Natural killer cell (primary cell): ENCODE measurements around the gene FKBP11. TPM values are rescaled to one million over a fixed set of nuclear protein-coding genes. Genes with fewer than 3 reads are reported as not detected.
"Not testable (repeated sequence)": the region's sequence is repeated elsewhere in the genome, so short reads cannot be mapped to it uniquely, and the experiment has no call there.

ENCODE experiments used
- ATAC-seq, 3 donors: fragments of 150-1000 bp in 2 of 3; fragments of 200-7000 bp in 1 of 3; cut with Tn5 transposase; 1 replicate in 1 of 3; 2 replicates in 2 of 3; pipeline ENCODE4 v1.10.0; 2021; ENCODE audit warnings: mild to moderate bottlenecking in 2 of 3, moderate library complexity in 2 of 3
- DNase-seq, 2 donors: peaks; one replicate each; pipeline versions ENCODE4 v3.0.0 to v3.0.0-alpha.2; 2013 to 2021; ENCODE audit warnings: mixed read lengths in 1 of 2
- H3K27ac ChIP-seq: one replicate; pipeline ENCODE4 v1.5.1; 2013; ENCODE audit warnings: mild to moderate bottlenecking, low read length
- H3K27me3 ChIP-seq: one replicate; pipeline ENCODE4 v1.6.1; 2013; ENCODE audit warnings: low read length; ENCODE audit not compliant: control insufficient read depth, insufficient read depth
- H3K36me3 ChIP-seq: one replicate; pipeline ENCODE4 v1.6.1; 2013; ENCODE audit warnings: low read length; ENCODE audit not compliant: control insufficient read depth, insufficient read depth
- H3K4me1 ChIP-seq: one replicate; pipeline ENCODE4 v1.6.1; 2013; ENCODE audit warnings: low read length; ENCODE audit not compliant: control insufficient read depth, insufficient read depth
- H3K4me3 ChIP-seq: one replicate; pipeline ENCODE4 v1.5.1; 2013; ENCODE audit warnings: low read length
- H3K9me3 ChIP-seq: one replicate; pipeline ENCODE4 v1.6.1; 2013; ENCODE audit warnings: low read length; ENCODE audit not compliant: control insufficient read depth, insufficient read depth
- H3K27ac Mint-ChIP-seq, 2 donors: one replicate each; pipeline ENCODE4 v1.8.0; 2022; ENCODE audit warnings: mild to moderate bottlenecking in 2 of 2, mixed read lengths in 2 of 2, moderate library complexity in 1 of 2
- H3K27me3 Mint-ChIP-seq, 2 donors: one replicate each; pipeline ENCODE4 v1.8.0; 2022; ENCODE audit warnings: low read depth in 2 of 2, mixed read lengths in 2 of 2
- H3K36me3 Mint-ChIP-seq: one replicate; pipeline ENCODE4 v1.8.0; 2022; ENCODE audit warnings: mixed read lengths
- H3K4me1 Mint-ChIP-seq, 2 donors: one replicate each; pipeline ENCODE4 v1.8.0; 2022; ENCODE audit warnings: mixed read lengths in 2 of 2
- H3K4me3 Mint-ChIP-seq: one replicate; pipeline ENCODE4 v1.8.0; 2022; ENCODE audit warnings: mild to moderate bottlenecking, moderate library complexity, mixed read lengths
- H3K9me3 Mint-ChIP-seq, 2 donors: one replicate each; pipeline ENCODE4 v1.8.0; 2022; ENCODE audit warnings: mixed read lengths in 2 of 2
- WGBS: methylation state at CpG from one replicate; pipeline ENCODE4 v1.1.7; 2013; ENCODE audit warnings: missing lambda C conversion rate; ENCODE audit not compliant: insufficient coverage; 5-methylcytosine and 5-hydroxymethylcytosine counted together
- intact Hi-C: fragments of 100-400 bp; cut with micrococcal nuclease; formaldehyde crosslinking; loops from one replicate; pipeline ENCODE4 v1.14.2; 2022
- total RNA-seq, 4 donors: library from RNA; stranded (reverse); fragments of 120-200 nt in 1 of 4; gene quantifications; one replicate each; pipeline versions ENCODE4 v1.2.3 to v1.2.4, GENCODE V29; 2013 to 2022
- TF ChIP-seq, protein P1 (sequence below): fragments of 200-600 bp; IDR thresholded peaks from one replicate; pipeline ENCODE4 v1.8.0; 2022; ENCODE audit warnings: antibody characterized with exemption

FKBP11 gene
- total RNA-seq, 3 donors from 2014 or later (not counting 1 experiment from before 2014, with no cell fraction given) = 156 to 228 (median 218) TPM

DNA sequence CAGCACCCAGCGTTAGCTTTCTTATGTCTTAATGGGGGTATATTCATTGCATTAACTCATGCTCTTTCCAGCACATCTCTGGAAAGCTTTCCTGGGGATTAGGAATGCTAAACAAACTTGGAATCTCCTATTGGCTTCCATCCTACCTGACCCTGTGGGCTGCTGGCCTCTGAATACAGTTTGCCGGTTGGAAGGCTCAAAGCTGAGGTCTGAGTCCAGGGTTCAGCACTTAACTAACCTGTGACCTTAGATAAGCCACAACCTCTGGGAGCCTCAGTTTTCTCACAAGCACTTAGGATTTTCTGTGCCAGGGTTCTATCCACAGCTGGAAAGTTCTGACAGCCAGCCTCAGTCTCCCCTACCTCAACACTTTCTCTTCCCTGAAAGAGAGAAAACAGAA is 46.7 kb downstream of the FKBP11 start:
- H3K4me3 ChIP-seq = no peak overlapping the region
- H3K4me1 Mint-ChIP-seq = peaks cover 4 to 8% of the 10 kb centered on the region in 2 donors
- 77% methylated on average over 2 of the region's 2 CpGs for WGBS
- intact Hi-C loops = no loop called here
- no peaks in the 10 kb centered on the region for H3K9me3 Mint-ChIP-seq
- H3K9me3 ChIP-seq = no peaks in the 10 kb centered on the region
- peaks cover 7% of the 10 kb centered on the region for H3K27me3 ChIP-seq
- DNase-seq = no peak
- TF ChIP-seq, protein P1, sequence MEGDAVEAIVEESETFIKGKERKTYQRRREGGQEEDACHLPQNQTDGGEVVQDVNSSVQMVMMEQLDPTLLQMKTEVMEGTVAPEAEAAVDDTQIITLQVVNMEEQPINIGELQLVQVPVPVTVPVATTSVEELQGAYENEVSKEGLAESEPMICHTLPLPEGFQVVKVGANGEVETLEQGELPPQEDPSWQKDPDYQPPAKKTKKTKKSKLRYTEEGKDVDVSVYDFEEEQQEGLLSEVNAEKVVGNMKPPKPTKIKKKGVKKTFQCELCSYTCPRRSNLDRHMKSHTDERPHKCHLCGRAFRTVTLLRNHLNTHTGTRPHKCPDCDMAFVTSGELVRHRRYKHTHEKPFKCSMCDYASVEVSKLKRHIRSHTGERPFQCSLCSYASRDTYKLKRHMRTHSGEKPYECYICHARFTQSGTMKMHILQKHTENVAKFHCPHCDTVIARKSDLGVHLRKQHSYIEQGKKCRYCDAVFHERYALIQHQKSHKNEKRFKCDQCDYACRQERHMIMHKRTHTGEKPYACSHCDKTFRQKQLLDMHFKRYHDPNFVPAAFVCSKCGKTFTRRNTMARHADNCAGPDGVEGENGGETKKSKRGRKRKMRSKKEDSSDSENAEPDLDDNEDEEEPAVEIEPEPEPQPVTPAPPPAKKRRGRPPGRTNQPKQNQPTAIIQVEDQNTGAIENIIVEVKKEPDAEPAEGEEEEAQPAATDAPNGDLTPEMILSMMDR = no peak
- no peaks in the 10 kb centered on the region for H3K4me1 ChIP-seq
- no peaks in the 10 kb centered on the region for H3K36me3 ChIP-seq
- H3K27ac Mint-ChIP-seq = no peak overlapping the region
- H3K27ac ChIP-seq = no peak overlapping the region
- no peak for ATAC-seq
- peaks cover 21 to 26% of the 10 kb centered on the region in 2 donors for H3K27me3 Mint-ChIP-seq
- no peaks in the 10 kb centered on the region for H3K36me3 Mint-ChIP-seq
- no peak overlapping the region for H3K4me3 Mint-ChIP-seq

DNA sequence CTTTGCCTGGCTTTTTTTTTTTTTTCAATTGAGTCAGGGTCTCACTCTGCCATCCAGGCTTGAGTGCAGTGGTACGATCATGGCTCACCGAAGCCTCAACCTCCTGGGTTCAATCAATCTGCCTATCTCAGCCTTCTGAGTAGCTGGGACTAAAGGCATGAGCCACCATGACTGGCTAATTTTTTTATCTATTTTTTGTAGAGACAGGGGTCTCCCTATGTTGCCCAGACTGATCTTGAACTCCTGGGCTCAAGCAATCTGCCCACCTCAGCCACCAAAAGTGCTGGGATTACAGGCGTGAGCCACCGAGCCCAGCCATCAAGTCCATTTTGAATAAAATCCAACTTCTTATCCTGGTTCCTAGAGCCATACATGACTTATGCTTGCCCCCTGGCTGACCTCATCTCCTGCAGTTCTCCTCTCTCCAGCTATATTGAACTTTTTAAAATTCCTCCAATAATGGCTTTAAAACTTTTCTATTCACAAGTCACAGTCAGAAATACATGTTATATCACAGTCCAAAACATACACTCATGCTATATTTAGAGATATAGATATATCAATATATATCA is 49.3 kb downstream of the FKBP11 start:
- no peak for DNase-seq
- Mint-ChIP-seq H3K27ac (no peak overlapping the region), H3K36me3 (no peaks in the 10 kb centered on the region), H3K9me3 (no peaks in the 10 kb centered on the region), H3K27me3 (peaks cover 17% of the 10 kb centered on the region in 2 donors), H3K4me1 (no peaks in the 10 kb centered on the region), H3K4me3 (no peak overlapping the region)
- no peaks in the 10 kb centered on the region for H3K9me3 ChIP-seq
- H3K36me3 ChIP-seq = no peaks in the 10 kb centered on the region
- ATAC-seq = no peak
- no peak overlapping the region for H3K27ac ChIP-seq
- TF ChIP-seq, protein P1 = no peak
- H3K4me3 ChIP-seq = no peak overlapping the region
- 67% methylated on average over 4 of the region's 4 CpGs for WGBS
- intact Hi-C loops = no loop called here
- H3K27me3 ChIP-seq = no peaks in the 10 kb centered on the region
- H3K4me1 ChIP-seq = no peaks in the 10 kb centered on the region

DNA sequence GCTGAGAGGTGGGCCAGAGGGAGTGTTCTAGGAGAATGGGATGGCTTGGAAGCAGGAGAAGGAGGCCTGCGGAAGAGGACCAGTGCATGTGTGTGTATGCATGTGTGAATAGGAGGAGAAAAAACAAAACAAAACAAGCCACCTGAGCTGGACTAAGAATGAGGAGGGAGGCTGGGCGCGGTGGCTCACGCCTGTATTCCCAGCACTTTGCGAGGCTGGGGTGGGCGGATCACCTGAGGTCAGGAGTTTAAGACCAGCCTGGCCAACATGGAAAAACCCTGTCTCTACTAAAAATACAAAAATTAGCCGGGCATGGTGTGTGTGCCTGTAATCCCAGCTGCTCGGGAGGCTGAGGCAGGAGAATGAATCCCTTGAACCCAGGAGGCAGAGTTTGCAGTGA is 51.8 kb downstream of the FKBP11 start:
- H3K4me3 ChIP-seq, H3K27me3 ChIP-seq, H3K9me3 ChIP-seq, H3K27ac Mint-ChIP-seq, H3K36me3 ChIP-seq, H3K36me3 Mint-ChIP-seq, H3K4me1 ChIP-seq, DNase-seq, H3K9me3 Mint-ChIP-seq, H3K4me1 Mint-ChIP-seq, H3K27me3 Mint-ChIP-seq, H3K27ac ChIP-seq, H3K4me3 Mint-ChIP-seq, intact Hi-C loops, ATAC-seq: not testable (repeated sequence)
- WGBS = 89% methylated on average over 8 of the region's 8 CpGs

DNA sequence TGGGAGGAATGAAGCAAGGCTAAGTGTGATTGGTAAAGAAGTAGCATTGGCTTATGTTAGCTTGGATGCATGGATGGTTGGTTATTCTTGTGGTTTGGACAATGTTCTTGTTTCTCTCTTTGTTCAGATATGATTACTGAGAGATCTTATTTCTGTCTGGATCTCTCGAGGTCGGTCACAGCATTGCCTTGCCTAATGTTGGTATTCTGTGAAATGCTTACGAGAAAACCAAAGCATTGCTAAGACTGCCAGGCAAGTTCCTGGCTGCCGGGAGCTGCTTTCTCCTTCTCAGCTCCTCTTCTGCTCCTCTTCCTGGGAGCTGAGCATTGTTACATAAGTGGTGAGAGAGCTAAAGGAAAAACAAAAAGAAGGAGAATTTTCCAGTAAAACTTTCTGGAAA is 52.2 kb downstream of the FKBP11 start:
- Histone ChIP-seq H3K4me1 (no peaks in the 10 kb centered on the region), H3K9me3 (no peaks in the 10 kb centered on the region), H3K27me3 (no peaks in the 10 kb centered on the region), H3K36me3 (no peaks in the 10 kb centered on the region), H3K27ac (no peak overlapping the region), H3K4me3 (no peak overlapping the region)
- H3K27ac Mint-ChIP-seq = no peak overlapping the region
- ATAC-seq = no peak
- no peaks in the 10 kb centered on the region for H3K36me3 Mint-ChIP-seq
- peaks cover 4 to 6% of the 10 kb centered on the region in 2 donors for H3K27me3 Mint-ChIP-seq
- no peaks in the 10 kb centered on the region for H3K9me3 Mint-ChIP-seq
- 88% methylated on average over 4 of the region's 4 CpGs for WGBS
- H3K4me1 Mint-ChIP-seq = no peaks in the 10 kb centered on the region
- TF ChIP-seq, protein P1 = no peak
- H3K4me3 Mint-ChIP-seq = no peak overlapping the region
- no peak for DNase-seq
- intact Hi-C loops = no loop called here

Other genes with a start within 250 kb of the FKBP11 start
- gene KANSL2, start 243.3 kb downstream of the FKBP11 start, total RNA-seq = 100 to 1,000 TPM; 103 to 132 (median 125) TPM
- 100 to 1,000 TPM; 119 to 145 (median 120) TPM for gene CCNT1, start 208.8 kb downstream of the FKBP11 start, total RNA-seq
- gene ADCY6, start 136.4 kb downstream of the FKBP11 start, total RNA-seq = 1 to 10 TPM in 1 of 3 donors, under 1 TPM in 2; 0.20 to 1.1 (median 0.31) TPM
- gene CACNB3, start 107.0 kb downstream of the FKBP11 start, total RNA-seq = 10 to 100 TPM in 2 of 3 donors, 1 to 10 TPM in 1; 7.2 to 12.4 (median 12.2) TPM
- gene DDX23, start 73.3 kb downstream of the FKBP11 start, total RNA-seq = 100 to 1,000 TPM in 2 of 3 donors, 10 to 100 TPM in 1; 96.0 to 123 (median 104) TPM
- 1 to 10 TPM; 1.7 to 6.8 (median 5.6) TPM for gene RND1, start 59.6 kb downstream of the FKBP11 start, total RNA-seq
- gene ARF3, start 32.0 kb upstream of the FKBP11 start, total RNA-seq = 100 to 1,000 TPM in 1 of 3 donors, 10 to 100 TPM in 2; 80.7 to 114 (median 88.4) TPM
- 1 to 10 TPM; 7.9 to 10.0 (median 8.2) TPM for gene WNT10B, start 46.2 kb upstream of the FKBP11 start, total RNA-seq
- 1 to 10 TPM; 1.1 to 2.0 (median 1.7) TPM for gene WNT1, start 52.8 kb upstream of the FKBP11 start, total RNA-seq
- 1 to 10 TPM; 1.1 to 3.4 (median 1.4) TPM for gene DDN, start 73.9 kb upstream of the FKBP11 start, total RNA-seq
- gene PRKAG1, start 93.3 kb upstream of the FKBP11 start, total RNA-seq = 100 to 1,000 TPM in 1 of 3 donors, 10 to 100 TPM in 2; 76.4 to 100 (median 81.1) TPM
- 100 to 1,000 TPM; 164 to 186 (median 182) TPM for gene KMT2D, start 135.3 kb upstream of the FKBP11 start, total RNA-seq
- 10 to 100 TPM in 2 of 3 donors, 1 to 10 TPM in 1; 6.3 to 11.6 (median 11.1) TPM for gene RHEBL1, start 144.5 kb upstream of the FKBP11 start, total RNA-seq
- under 1 TPM; 0.39 to 0.80 (median 0.45) TPM for gene DHH, start 169.3 kb upstream of the FKBP11 start, total RNA-seq
- gene LMBR1L, start 185.4 kb upstream of the FKBP11 start, total RNA-seq = 100 to 1,000 TPM; 262 to 294 (median 271) TPM
- gene TUBA1B, start 205.9 kb upstream of the FKBP11 start, total RNA-seq = 100 to 1,000 TPM; 147 to 185 (median 178) TPM